Psoas muscle (tissue), 8 donors: Measurements from ENCODE around the gene MATN1. TPM values are rescaled to one million over a fixed set of nuclear protein-coding genes. Genes with fewer than 3 reads are reported as not detected.
A peak's percentile ranks its signal among the peaks of the same experiment; 100 is the strongest.

Source experiments
- ATAC-seq, 4 donors: fragments of 200-7000 bp; cut with Tn5 transposase; one replicate each; pipeline ENCODE4 v1.9.1; 2020; ENCODE audit warnings: moderate library complexity in 3 of 4, mild to moderate bottlenecking in 2 of 4
- DNase-seq, 2 donors: peaks; one replicate each; pipeline ENCODE4 v3.0.0-alpha.2; 2020
- H3K27ac ChIP-seq: fragments of 200-600 bp; one replicate; pipeline ENCODE4 v1.8.0; 2022
- H3K27me3 ChIP-seq, 3 donors: fragments of 200-600 bp in 1 of 3; one replicate each; pipeline versions ENCODE4 v1.6.1 to v1.8.0; 2013 to 2022; ENCODE audit warnings: low read length in 2 of 3, mild to moderate bottlenecking in 2 of 3, moderate library complexity in 1 of 3; ENCODE audit not compliant: insufficient read depth in 3 of 3
- H3K36me3 ChIP-seq, 2 donors: fragments of 200-600 bp in 1 of 2; one replicate each; pipeline versions ENCODE4 v1.6.1 to v1.8.0; 2013 to 2022; ENCODE audit warnings: low read depth in 1 of 2, mild to moderate bottlenecking in 1 of 2, moderate library complexity in 1 of 2; ENCODE audit not compliant: insufficient read depth in 1 of 2
- H3K4me1 ChIP-seq: fragments of 200-600 bp; one replicate; pipeline ENCODE4 v1.8.0; 2022
- H3K4me3 ChIP-seq: fragments of 200-600 bp; one replicate; pipeline ENCODE4 v1.8.0; 2022; ENCODE audit warnings: mild to moderate bottlenecking
- H3K9me3 ChIP-seq: fragments of 200-600 bp; one replicate; pipeline ENCODE4 v1.8.0; 2022
- WGBS, 3 donors: extraction: QIAGEN DNeasy Blood & Tissue Kit; methylation state at CpG; one replicate each; pipeline versions ENCODE4 v1.1.6 to v1.1.7; 2013; 5-methylcytosine and 5-hydroxymethylcytosine counted together
- intact Hi-C, 2 donors: fragments of 100-400 bp; cut with DNase I; formaldehyde crosslinking; loops; one replicate each; pipeline versions ENCODE4 v1.11.0 to v1.14.2; 2022
- polyA plus RNA-seq, 3 donors: library from polyadenylated mRNA; stranded (reverse); fragments of 200-250 nt; gene quantifications; one replicate each; pipeline ENCODE4 v1.2.3, GENCODE V29; 2013
- total RNA-seq, 4 donors: library from RNA; stranded (reverse); fragmentation: NEBNext Ultra II Directional in 2 of 4; extraction: Animal tissue kit (Norgen Biotek cat#: 25700) in 2 of 4; gene quantifications; one replicate each; pipeline versions ENCODE4 v1.2.1 to v1.2.4, GENCODE V29; 2021 to 2023
- TF ChIP-seq, protein P1 (sequence below): fragments of 200-600 bp; IDR thresholded peaks from one replicate; pipeline ENCODE4 v1.8.0; 2022; ENCODE audit warnings: antibody characterized with exemption
- donor health status: healthy with polysubstance abuse.
- donor health status: DM: no; HTN: no; CAD: no; lungs with moderate emphysema.
- donor health status: Bipolar disorder and iron deficiency.
- donor health status: healthy.
- donor health status: DM: yes; HTN: yes; CAD: no.
- donor health status: DM: no; HTN: no; CAD: no.
- donor health status: DM: no; HTN: no; CAD: no.
- donor health status: DM: yes; HTN: yes; CAD: no.

Gene MATN1
- total and polyA plus RNA-seq, 7 donors = 0.03 to 0.07 (median 0.04) TPM; not detected in 4

DNA sequence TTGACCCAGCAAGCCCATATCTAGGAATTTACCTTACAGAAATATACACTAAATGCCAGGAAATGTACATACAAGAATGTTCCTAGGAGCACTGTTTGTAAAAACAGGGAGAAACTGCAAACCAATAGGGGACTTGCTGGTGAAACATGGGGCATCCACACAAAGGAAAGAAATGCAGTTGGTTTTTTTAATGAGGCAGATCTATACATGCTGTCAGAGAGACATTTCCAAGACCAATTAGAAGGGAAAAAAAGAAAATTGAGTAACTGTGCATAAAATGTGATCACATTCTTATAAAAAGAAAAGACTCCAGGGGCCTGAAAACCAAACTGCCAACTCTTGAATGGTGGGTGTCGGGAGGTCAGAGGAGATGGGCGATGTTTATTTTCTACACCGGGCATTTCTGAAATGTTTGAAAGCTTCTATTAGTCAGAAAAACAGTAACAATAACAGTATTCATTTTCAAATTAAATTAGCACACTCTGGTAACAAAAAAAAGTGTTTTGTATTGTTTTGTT, 56.6 kb downstream of the MATN1 start:
- H3K27me3 ChIP-seq = peaks cover 0 to 6% (median 0%) of the 10 kb centered on the region in 3 donors
- 84 to 91% (median 88%) methylated on average over 3 of the region's 3 CpGs for WGBS, 3 donors
- intact Hi-C loops = no loop called here
- peaks cover 3% of the 10 kb centered on the region for H3K4me1 ChIP-seq
- DNase-seq = no peak
- no peaks in the 10 kb centered on the region for H3K9me3 ChIP-seq
- TF ChIP-seq, protein P1, sequence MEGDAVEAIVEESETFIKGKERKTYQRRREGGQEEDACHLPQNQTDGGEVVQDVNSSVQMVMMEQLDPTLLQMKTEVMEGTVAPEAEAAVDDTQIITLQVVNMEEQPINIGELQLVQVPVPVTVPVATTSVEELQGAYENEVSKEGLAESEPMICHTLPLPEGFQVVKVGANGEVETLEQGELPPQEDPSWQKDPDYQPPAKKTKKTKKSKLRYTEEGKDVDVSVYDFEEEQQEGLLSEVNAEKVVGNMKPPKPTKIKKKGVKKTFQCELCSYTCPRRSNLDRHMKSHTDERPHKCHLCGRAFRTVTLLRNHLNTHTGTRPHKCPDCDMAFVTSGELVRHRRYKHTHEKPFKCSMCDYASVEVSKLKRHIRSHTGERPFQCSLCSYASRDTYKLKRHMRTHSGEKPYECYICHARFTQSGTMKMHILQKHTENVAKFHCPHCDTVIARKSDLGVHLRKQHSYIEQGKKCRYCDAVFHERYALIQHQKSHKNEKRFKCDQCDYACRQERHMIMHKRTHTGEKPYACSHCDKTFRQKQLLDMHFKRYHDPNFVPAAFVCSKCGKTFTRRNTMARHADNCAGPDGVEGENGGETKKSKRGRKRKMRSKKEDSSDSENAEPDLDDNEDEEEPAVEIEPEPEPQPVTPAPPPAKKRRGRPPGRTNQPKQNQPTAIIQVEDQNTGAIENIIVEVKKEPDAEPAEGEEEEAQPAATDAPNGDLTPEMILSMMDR = no peak
- no peaks in the 10 kb centered on the region for H3K36me3 ChIP-seq
- no peak overlapping the region for H3K27ac ChIP-seq
- no peak overlapping the region for H3K4me3 ChIP-seq
- ATAC-seq = no peak

DNA sequence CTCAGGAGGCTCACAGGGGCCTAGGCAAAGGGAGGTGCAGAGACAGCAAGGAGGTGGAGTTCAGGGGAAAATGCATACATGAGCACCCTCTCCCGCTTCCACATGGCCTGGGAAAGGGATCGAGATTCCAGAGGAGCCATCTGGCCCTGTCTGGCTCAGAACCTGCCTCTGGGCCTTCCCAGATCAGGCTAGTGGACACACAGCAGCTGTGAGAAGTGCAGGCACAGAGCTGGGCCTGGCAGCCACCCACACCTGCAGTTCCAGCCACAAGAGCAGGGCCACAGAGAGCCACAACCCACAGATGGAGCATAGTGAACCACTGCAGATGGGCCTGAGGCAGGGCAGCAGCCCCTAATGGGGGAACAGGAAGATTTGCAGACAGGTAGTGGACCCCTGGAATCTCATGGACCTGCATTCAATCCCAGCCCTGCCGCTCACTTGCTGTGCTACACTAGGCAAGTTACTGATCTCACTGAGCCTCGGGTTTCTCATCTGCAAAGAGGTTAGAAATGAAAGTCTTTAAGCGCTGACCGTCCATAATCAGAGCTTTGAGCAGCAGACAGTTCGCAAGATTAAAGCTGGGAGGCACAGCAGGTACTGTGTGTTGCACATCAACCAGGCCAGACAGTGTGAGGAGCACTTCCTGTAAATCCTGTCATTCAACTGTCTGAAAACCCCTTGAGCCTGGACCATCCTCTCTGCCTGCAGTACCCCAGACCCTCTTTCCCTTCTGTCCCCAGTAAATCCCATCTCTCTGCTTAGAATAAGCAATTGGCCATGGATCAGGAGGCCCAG, 58.0 kb downstream of the MATN1 start:
- peak in 1 of 2 donors; percentile 15 for DNase-seq

DNA sequence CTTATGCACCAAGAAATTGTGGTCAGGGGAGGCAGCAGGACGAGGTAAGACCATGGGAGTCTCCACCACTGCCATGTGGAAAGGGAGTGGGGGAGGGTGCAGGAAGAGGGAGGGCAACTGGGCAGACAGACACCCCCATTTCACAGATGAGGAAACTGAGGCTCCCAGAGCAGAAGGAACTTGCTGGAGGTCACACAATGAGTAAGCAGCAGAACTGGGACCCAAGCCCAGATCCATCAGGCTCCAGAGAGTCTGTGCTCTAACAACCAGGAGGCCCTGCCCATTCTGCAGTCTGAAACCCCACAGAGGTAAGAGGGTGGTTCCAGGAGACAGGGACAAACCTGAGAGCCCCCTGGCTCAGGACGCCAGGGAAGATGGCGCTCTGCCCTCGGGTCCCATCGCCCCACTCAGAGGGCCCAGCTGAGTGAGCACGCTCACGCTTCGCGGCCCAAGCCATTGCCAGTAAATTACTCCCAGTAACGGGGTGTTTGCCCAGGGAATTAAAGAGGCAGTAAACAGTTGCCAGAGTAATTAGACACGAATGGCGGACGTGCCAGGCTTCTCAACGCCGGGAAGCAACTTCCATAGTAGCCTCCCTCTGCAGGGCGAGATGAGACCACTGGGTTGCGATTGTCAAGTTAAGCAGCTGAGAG, 59.2 kb downstream of the MATN1 start:
- WGBS, 3 donors = 29 to 47% (median 33%) methylated on average over 17 of the region's 17 CpGs
- Histone ChIP-seq H3K36me3 (no peaks in the 10 kb centered on the region), H3K4me3 (no peak overlapping the region), H3K4me1 (peaks cover 3% of the 10 kb centered on the region), H3K27me3 (peaks cover 0 to 6% (median 2%) of the 10 kb centered on the region in 3 donors), H3K9me3 (no peaks in the 10 kb centered on the region), H3K27ac (no peak overlapping the region)
- intact Hi-C loops = no loop called here
- peak in 1 of 2 donors; percentile 39 for DNase-seq
- peak in 3 of 4 donors; percentile 27 to 49 (median 36) for ATAC-seq
- TF ChIP-seq, protein P1 = no peak

More for the DNA sequence above, 58.0 kb downstream of the MATN1 start:
- Histone ChIP-seq H3K9me3 (no peaks in the 10 kb centered on the region), H3K36me3 (no peaks in the 10 kb centered on the region), H3K27ac (no peak overlapping the region), H3K4me1 (peaks cover 3% of the 10 kb centered on the region), H3K4me3 (no peak overlapping the region), H3K27me3 (peaks cover 0 to 6% (median 0%) of the 10 kb centered on the region in 3 donors)
- TF ChIP-seq, protein P1 = no peak
- WGBS, 3 donors = 83 to 94% (median 94%) methylated on average over 7 of the region's 7 CpGs
- intact Hi-C loops = no loop called here
- ATAC-seq = no peak

DNA sequence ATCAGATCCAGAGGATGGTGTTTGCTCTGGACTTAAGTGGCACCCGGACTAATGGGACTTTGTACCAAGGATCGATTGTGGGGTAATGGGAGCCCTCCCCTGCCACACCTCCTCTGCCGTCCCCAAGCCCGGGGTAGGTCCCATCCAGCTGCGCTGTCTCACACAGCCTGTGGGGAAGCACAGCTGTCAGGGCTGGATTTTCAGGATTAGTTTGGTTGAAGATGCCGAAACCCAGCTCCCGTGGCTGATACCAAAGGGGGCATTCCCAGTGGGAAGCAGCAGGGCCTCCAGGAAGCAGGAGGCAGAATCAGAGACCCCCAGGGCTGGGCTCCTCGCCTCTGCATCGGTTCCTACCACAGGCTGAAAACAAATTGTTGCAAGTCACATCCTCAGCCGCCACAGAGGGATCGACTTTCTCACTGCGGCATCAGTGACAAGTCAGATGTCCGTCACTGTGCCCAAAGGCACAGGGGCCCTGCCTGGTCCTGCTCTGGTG, 59.7 kb downstream of the MATN1 start:
- TF ChIP-seq, protein P1 = no peak
- ATAC-seq (peak in 1 of 4 donors; percentile 21), DNase-seq (peak in 1 of 2 donors; percentile 23)
- intact Hi-C loops = no loop called here
- H3K9me3 ChIP-seq = no peaks in the 10 kb centered on the region
- WGBS, 3 donors = 32 to 46% (median 39%) methylated on average over 13 of the region's 13 CpGs
- no peak overlapping the region for H3K27ac ChIP-seq
- peaks cover 0 to 9% (median 2%) of the 10 kb centered on the region in 3 donors for H3K27me3 ChIP-seq
- H3K36me3 ChIP-seq = no peaks in the 10 kb centered on the region
- no peak overlapping the region for H3K4me3 ChIP-seq
- H3K4me1 ChIP-seq = peaks cover 3% of the 10 kb centered on the region
